Mucosa of descending colon (tissue), 3 donors: ENCODE results near the gene TC2N. TPM values are rescaled to one million over a fixed set of nuclear protein-coding genes. Genes with fewer than 3 reads are reported as not detected.
A peak's percentile ranks its signal among the peaks of the same experiment; 100 is the strongest.
"Not testable (repeated sequence)": the region's sequence is repeated elsewhere in the genome, so short reads cannot be mapped to it uniquely, and the experiment has no call there.

Source experiments
- ATAC-seq: fragments of 200-7000 bp; cut with Tn5 transposase; one replicate; pipeline ENCODE4 v1.9.1; 2020; ENCODE audit warnings: mild to moderate bottlenecking, moderate library complexity
- DNase-seq, 3 donors: peaks; one replicate each; pipeline ENCODE4 v3.0.0-alpha.2; 2020
- H3K36me3 ChIP-seq: fragments of 200-600 bp; one replicate; pipeline ENCODE4 v1.8.0; 2021; ENCODE audit warnings: low read depth, mild to moderate bottlenecking
- H3K4me1 ChIP-seq: fragments of 200-600 bp; one replicate; pipeline ENCODE4 v1.8.0; 2021; ENCODE audit warnings: low read depth, mild to moderate bottlenecking
- H3K4me3 ChIP-seq: fragments of 200-600 bp; one replicate; pipeline ENCODE4 v1.8.0; 2021; ENCODE audit warnings: mild to moderate bottlenecking
- H3K9me3 ChIP-seq: fragments of 200-600 bp; one replicate; pipeline ENCODE4 v1.8.0; 2021; ENCODE audit warnings: mild to moderate bottlenecking
- intact Hi-C, 2 donors: fragments of 100-400 bp; cut with DNase I in 1 of 2; cut with micrococcal nuclease in 1 of 2; formaldehyde crosslinking; loops; one replicate each; pipeline versions ENCODE4 v1.11.0 to v1.11.1; 2022; cut with DNase I, micrococcal nuclease
- total RNA-seq, 3 donors: library from RNA; stranded (reverse); fragmentation: NEBNext Ultra II Directional in 2 of 3; extraction: Animal tissue kit (Norgen Biotek cat#: 25700) in 2 of 3; gene quantifications; one replicate each; pipeline versions ENCODE4 v1.2.1 to v1.2.4, GENCODE V29; 2021 to 2023
- TF ChIP-seq, protein P1 (sequence below): fragments of 200-600 bp; IDR thresholded peaks from one replicate; pipeline ENCODE4 v1.8.0; 2022; ENCODE audit warnings: antibody characterized with exemption, mild to moderate bottlenecking
- donor health status: DM: no; HTN: no; CAD: no; lungs with moderate emphysema.
- donor health status: DM: no; HTN: no; CAD: no.
- donor health status: DM: no; HTN: yes; CAD: no.

Gene TC2N
- total RNA-seq, 3 donors from 2014 or later, result 39.0 to 75.1 (median 63.6) TPM

DNA sequence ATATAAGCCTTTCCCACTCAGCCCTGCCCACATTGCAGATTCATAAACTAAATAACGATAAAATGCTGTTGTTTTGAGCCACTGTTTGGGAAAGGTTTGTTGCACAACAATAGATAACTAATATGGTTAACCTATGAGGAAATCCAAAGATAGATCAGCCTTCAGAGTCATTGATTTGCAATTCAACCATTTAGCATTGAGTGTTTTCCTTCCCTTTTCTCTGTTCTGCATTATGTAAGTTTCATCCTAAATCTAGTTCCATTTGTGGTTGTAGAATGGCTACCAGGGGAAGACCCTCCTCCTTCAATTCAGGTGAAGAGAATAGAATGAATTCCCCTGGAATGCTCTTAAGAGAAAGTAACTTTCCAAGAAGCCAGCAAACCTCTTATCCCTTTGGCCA lies 19.6 kb downstream of the TC2N start:
- Histone ChIP-seq H3K4me3 (no peak overlapping the region), H3K36me3 (no peaks in the 10 kb centered on the region), H3K4me1 (no peaks in the 10 kb centered on the region), H3K9me3 (no peaks in the 10 kb centered on the region)
- ATAC-seq (no peak), DNase-seq (no peak)
- TF ChIP-seq, protein P1, sequence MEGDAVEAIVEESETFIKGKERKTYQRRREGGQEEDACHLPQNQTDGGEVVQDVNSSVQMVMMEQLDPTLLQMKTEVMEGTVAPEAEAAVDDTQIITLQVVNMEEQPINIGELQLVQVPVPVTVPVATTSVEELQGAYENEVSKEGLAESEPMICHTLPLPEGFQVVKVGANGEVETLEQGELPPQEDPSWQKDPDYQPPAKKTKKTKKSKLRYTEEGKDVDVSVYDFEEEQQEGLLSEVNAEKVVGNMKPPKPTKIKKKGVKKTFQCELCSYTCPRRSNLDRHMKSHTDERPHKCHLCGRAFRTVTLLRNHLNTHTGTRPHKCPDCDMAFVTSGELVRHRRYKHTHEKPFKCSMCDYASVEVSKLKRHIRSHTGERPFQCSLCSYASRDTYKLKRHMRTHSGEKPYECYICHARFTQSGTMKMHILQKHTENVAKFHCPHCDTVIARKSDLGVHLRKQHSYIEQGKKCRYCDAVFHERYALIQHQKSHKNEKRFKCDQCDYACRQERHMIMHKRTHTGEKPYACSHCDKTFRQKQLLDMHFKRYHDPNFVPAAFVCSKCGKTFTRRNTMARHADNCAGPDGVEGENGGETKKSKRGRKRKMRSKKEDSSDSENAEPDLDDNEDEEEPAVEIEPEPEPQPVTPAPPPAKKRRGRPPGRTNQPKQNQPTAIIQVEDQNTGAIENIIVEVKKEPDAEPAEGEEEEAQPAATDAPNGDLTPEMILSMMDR, result no peak
- intact Hi-C loops, result no loop called here

DNA sequence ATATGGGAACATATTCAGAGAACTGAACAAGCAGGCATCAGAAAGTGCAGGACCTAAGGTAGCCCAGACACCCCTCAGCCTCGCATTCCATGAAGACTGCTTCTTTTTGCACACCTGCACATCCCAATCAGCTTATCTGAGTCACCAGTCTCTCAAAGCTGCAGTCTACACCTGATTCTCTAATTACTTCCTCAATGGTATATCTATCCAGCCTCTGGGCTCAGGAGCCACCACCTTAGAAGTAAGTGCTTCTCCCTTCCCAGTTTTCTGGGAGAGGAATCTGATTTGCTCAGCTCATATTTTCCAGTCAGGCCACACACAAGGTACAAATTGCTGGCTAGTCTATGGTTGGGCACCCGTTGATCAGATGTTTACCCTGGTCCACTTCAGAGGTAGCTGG lies 21.7 kb downstream of the TC2N start:
- intact Hi-C loops, result no loop called here
- Histone ChIP-seq H3K36me3 (no peaks in the 10 kb centered on the region), H3K9me3 (no peaks in the 10 kb centered on the region), H3K4me3 (no peak overlapping the region), H3K4me1 (no peaks in the 10 kb centered on the region)
- ATAC-seq (peak; percentile 60), DNase-seq (no peak)
- TF ChIP-seq, protein P1, result no peak

DNA sequence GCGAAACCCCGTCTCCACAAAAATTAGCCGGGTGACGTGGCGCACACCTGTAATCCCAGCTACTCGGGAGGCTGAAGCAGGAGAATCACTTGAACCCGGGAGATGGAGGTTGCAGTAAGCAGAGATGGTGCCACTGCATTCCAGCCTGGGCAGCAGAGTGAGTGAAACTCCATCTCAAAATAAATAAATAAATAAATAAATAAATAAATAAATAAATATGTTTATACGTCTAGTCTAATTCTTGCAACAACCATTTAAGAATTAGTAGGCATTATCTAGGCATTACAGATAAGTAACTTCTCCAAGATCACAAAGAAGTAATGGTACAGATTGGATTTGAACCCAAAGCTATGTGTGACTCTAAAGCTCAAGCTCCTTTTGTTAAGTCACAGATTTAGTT lies 22.3 kb downstream of the TC2N start:
- DNase-seq, ATAC-seq, H3K9me3 ChIP-seq, intact Hi-C loops, H3K4me1 ChIP-seq, H3K36me3 ChIP-seq, H3K4me3 ChIP-seq: not testable (repeated sequence)

DNA sequence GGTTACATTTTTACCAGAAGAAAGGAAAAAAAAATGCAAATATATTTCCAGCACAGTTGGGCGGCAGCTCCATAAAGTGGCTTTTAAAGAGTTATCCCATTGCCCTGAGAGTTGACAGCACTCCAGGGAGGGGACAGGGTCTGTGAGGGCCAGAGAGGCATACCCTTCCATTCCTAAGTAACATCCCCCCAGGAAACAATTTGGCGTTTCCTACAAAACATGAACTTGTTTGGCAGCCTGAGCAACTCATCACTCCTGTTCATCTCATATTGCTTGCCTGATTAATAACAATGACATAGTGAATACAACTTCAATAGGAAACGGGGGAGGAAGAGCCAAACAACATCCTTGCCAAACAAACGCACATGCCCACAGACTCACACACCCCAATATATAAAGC lies 23.3 kb downstream of the TC2N start:
- intact Hi-C loops, result no loop called here
- no peaks in the 10 kb centered on the region for H3K9me3 ChIP-seq
- TF ChIP-seq, protein P1, result no peak
- ATAC-seq, result no peak
- DNase-seq, result no peak
- no peak overlapping the region for H3K4me3 ChIP-seq
- H3K4me1 ChIP-seq, result no peaks in the 10 kb centered on the region
- no peaks in the 10 kb centered on the region for H3K36me3 ChIP-seq

DNA sequence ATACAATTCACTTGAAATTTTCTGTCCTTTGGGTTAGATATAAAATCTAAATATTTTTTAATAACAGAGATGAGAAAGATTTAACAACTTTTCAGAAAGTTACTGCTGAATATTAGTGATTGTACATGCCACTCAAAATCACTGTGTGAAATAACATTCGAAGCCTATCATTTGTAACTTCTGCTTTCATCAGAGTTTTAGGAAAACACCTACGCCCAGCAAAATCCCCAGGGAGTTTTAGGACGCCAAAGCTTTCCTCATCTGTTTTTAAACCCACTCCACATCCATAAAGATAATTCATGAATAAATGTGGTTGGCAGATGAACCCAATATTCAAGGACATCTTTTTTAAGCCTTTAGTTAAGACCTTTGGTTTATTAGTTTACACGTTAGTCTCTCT lies 23.9 kb downstream of the TC2N start:
- no peak for ATAC-seq
- no peaks in the 10 kb centered on the region for H3K4me1 ChIP-seq
- intact Hi-C loops, result no loop called here

DNA sequence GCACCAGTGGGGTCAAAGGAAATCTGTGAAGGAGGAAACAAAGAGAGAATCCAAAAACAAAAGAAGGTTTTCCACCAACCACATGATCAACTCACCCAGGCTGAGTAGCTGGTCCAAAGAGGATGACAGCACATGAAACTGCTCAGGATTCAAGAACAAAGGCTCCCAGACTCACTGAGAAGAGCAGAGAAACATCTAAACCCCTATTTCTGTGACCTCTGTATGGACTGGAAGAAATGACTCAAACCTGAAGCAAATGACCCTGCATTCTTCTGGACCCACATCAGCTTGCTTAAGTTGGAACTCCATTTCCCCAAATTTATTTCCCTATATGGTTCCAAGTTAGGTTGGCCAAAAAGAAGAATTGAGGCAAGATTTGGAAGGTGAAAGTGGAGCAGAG lies 26.3 kb downstream of the TC2N start:
- no peak for ATAC-seq
- intact Hi-C loops, result no loop called here
- Histone ChIP-seq H3K4me1 (peaks cover 13% of the 10 kb centered on the region), H3K9me3 (no peaks in the 10 kb centered on the region), H3K4me3 (no peak overlapping the region), H3K36me3 (no peaks in the 10 kb centered on the region)
- TF ChIP-seq, protein P1, result no peak
- DNase-seq, result no peak

More for the DNA sequence above, 23.9 kb downstream of the TC2N start:
- DNase-seq, result no peak
- Histone ChIP-seq H3K4me3 (no peak overlapping the region), H3K36me3 (no peaks in the 10 kb centered on the region), H3K9me3 (no peaks in the 10 kb centered on the region)
- TF ChIP-seq, protein P1, result no peak
